8988T (cell line): ENCODE results near the gene AAMDC.
"Not testable (repeated sequence)": the region's sequence is repeated elsewhere in the genome, so short reads cannot be mapped to it uniquely, and the experiment has no call there.

Experiments
- DNase-seq: peaks from one replicate; pipeline ENCODE4 v3.0.0; 2011

AAMDC gene

DNA sequence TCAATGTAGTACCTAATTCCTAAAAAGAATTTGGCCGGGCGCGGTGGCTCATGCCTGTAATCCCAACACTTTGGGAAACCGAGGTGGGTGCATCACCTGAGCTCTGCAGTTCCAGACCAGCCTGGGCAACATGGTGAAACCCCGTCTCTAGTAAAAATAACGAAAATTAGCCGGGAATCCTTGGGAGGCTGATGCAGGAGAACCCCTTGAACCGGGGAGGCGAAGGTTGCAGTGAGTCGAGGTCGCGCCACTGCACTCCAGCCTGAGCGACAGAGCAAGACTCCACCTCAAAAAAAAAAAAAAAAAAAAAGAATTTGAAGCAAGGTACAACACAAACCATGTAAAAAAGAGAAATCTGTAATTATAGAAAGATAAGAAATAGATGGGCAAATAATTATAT, 1.2 kb downstream of the AAMDC start:
- not testable (repeated sequence) for DNase-seq

GRCh38 chr11:77823775-77824174, 2.8 kb downstream of the AAMDC start:
- DNase-seq = no peak

DNA sequence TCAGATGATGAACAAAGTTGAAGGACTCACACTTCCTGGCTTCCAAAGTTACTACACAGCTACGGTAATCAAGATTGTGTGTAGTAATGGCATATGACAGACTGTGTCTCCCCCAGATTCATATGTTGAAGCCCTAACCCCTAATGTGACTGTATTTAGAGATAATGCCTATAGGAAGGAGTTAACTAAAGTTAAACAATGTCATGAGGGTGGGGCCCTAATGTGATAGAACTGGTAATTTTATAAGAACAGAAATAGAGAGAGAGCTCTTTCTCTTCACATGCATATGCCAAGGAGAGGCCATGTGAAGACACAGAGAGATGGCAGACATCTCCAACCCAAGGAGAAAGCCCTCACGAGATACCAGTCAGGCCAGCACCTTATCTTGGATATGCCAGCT, 8.0 kb downstream of the AAMDC start:
- DNase-seq = no peak

DNA sequence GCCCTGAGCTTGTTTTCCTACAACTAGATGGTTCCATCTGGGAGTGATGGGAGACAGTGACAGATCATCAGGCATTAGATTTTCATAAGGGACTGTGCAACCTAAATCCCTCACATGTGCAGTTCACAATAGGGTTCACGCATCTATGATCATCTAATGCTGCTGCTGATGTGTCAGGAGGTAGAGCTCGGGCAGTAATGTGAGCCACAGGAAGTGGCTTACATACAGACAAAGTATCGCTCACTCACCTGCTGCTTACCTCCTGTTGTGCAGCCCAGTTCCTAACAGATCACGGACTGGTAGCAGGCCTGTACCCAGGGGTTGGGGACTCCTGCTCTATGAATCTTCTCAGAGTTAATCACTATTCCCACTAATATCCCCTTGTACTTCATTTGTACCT, 12.4 kb downstream of the AAMDC start:
- DNase-seq = no peak

GRCh38 chr11:77842441-77843121, 21.6 kb downstream of the AAMDC start:
- DNase-seq = no peak

DNA sequence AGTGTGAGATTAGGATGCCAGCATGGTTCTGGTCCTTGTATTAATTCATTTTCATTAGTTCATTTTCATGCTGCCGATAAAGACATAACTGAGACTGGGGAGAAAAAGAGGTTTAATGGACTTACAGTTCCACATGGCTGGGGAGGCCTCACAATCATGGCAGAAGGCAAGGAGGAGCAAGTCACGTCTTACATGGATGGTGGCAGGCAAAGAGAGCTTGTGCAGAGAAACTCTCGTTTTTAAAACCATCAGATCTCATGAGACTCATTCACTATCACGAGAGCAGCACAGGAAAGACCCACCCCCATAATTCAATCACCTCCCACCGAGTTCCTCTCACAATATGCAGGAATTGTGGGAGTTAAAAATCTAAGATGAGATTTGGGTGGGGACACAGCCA, 22.8 kb downstream of the AAMDC start:
- DNase-seq = not testable (repeated sequence)

DNA sequence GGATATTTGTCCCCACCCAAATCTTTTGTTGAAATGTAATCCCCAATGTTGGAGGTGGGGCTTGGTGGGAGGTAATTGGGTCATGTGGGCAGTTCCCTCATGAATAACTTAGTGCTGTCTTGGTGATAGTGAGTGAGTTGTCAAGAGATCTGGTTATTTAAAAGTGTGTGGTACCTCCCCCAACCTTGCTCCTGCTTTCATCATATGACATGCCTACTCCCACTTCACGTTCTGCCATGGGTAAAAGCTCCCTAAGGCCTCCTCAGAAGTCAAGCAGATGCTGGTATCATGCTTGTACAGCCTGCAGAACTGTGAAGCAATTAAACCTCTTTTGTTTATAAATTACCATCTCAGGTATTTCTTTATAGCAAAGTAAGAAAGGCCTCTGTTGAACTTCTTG, 30.6 kb downstream of the AAMDC start:
- DNase-seq = no peak

DNA sequence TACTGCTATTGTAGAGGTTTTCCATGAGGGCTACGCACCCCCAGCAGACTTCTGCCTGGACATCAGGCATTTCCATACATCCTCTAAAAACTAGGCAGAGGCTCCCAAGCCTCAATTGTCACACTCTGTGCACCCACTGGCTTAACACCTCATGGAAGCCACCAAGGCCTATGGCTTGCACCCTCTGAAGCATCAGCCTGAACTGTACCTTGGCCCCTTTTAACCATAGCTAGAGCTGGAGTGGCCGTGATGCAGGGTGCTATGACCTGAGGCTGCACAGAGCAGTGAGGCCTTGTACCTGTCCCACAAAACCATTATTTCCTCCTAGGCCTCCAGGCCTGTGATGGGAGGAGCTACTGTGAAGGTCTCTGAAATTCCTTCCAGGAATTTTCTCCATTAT, 33.9 kb downstream of the AAMDC start:
- DNase-seq = no peak

DNA sequence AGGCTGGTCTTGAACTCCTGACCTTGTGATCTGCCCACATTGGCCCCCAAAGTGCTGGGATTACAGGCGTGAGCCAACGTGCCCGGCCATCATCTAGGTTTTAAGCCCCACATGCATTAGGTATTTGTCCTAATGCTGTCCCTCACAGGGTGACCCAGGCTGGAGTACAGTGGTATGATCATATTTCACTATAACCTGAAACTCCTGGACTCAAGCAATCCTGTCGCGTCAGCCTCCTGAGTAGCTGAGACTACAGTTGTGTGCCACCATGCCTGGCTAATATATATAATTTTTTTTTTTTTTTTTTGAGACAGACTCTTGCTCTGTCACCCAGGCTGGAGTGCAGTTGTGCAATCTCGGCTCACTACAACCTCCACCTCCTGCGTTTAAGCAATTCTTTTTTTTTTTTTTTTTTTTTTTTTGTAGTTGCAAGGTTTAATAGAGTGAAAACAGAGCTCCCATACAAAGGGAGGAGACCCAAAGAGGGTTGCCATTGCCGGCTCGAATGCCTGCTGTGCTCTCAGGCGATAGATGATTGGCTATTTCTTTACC, 37.0 kb downstream of the AAMDC start:
- DNase-seq = not testable (repeated sequence)

GRCh38 chr11:77861444-77861843, 40.5 kb downstream of the AAMDC start:
- DNase-seq = not testable (repeated sequence)

GRCh38 chr11:77865805-77866204, 44.9 kb downstream of the AAMDC start:
- no peak for DNase-seq

GRCh38 chr11:77866336-77866735, 45.4 kb downstream of the AAMDC start:
- DNase-seq = no peak

- no peak for DNase-seq
Observed at GRCh38 chr11:77868744-77869143, 47.8 kb downstream of the AAMDC start.

DNA sequence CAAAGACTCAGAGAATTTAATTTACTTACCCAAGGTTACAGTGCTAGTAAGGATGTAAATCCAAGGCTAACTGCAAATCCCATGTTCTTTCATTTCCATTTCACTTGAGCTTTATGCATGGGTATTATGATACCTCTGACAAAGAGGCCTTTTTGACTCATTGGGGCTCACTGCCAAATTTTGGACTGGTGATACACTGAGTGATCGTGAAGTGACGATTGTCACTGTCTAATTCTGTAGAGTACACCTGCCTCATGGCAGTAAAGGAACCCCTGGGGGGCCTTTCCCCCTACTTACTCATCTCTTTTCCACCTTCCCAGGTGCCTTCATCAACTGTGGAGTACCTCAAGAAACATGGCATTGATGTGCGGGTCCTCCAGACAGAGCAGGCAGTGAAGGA, 50.9 kb downstream of the AAMDC start:
- no peak for DNase-seq

- no peak for DNase-seq
Observed at GRCh38 chr11:77873345-77873744, 52.4 kb downstream of the AAMDC start.

DNA sequence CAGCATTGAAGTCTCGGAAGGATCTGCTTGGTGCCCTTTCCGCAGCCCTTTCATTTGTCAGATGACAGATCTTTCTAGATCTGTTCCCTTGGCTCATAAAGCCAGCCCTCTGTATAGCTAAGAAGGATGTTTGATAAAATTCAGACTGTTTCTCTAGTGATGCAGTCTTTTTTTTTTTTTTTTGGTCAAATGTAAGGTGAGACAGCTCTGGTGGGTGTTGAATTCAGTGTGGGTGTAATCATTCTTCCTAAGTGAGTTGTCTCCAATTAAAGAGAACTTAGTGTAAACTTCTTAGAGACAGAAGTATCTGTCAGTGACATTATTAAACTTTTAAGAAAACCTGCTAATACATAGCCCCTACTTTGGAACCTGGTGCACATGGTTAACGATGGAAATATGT, 53.3 kb downstream of the AAMDC start:
- DNase-seq = no peak

- no peak for DNase-seq
Observed at GRCh38 chr11:77876045-77876444, 55.1 kb downstream of the AAMDC start.

DNA sequence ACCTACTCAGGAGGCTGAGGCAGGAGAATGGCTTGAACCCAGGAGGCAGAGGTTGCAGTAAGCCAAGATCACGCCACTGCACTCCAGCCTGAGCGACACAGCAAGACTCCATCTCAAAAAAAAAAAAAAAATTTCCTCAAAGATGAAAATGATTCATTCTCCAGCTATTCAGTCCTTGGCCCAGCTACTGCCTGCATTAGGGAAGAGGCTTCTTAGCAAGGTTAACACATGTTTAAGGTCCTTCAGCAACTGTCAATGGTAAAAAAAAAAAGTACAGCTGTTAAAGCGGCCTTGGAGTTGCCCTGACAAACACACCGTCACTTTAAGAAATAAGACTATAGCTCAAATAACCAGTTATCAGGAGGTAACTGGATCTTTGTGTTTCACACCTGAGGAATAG, 57.3 kb downstream of the AAMDC start:
- DNase-seq = not testable (repeated sequence)

DNA sequence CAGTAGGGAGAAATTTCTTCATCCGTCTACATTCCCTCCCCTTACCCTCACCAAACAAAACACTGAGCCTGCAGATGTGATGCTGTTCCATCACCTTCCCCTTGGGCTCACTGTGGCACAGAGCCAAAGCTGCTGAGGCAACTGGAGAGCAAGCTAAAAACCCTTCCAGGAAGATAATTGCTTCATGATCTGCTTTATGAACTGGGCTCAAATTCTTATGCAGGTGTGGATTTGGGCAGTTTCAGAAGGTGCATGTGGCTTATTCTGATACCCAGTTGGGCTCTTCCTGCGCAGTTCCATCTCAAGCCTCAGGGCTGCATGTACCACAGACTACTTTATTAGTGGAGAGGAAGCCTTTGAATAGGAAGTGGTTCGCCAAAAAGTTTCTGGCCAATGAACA, 58.3 kb downstream of the AAMDC start:
- no peak for DNase-seq

DNA sequence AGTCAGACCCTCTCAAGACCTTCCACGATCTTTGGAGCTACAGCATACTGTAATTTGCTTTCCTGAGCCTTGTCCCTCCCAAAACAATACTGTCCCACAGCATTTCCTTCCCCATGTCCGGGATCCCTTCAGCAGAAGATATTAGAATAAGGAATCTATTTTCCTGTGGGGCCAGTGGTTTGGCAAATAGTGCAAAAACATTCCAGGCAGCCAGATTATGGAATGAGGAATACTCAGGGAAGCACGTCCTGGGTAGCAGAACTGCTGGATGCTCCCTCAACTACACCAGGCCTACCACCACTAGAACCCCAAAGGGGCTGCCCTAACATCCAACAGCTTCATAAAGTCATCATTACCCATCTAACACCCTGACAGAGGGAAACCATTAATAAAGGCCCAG, 61.5 kb downstream of the AAMDC start:
- no peak for DNase-seq

- DNase-seq = no peak
Observed at GRCh38 chr11:77883775-77884174, 62.8 kb downstream of the AAMDC start.

- no peak for DNase-seq
Observed at GRCh38 chr11:77884186-77884828, 63.4 kb downstream of the AAMDC start.

DNA sequence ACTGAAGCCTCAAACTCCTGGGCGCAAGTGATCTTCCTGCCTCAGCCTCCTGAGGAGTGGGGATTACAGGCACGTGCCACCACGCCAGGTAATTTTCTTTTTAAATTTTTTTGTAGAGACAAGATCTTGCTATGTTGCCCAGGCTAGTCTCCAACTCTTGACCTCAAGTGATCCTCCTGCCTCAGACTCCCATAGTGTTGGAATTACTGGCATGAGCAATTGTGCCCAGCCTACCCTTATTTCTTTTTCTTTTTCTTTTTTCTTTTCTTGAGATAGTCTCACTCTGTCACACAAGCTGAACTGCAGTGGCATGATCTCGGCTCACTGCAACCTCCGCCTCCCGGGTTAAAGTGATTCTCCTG, 63.9 kb downstream of the AAMDC start:
- no peak for DNase-seq

DNA sequence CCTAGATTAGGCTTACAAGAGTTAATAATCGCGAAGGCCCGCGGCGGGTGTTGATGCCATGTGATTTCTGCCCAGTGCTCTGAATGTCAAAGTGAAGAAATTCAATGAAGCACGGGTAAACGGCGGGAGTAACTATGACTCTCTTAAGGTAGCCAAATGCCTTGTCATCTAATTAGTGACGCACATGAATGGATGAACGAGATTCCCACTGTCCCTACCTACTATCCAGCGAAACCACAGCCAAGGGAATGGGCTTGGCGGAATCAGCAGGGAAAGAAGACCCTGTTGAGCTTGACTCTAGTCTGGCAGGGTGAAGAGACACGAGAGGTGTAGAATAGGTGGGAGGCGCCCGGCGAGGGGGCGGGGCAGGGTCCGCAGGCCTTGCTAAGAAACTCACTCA, 65.5 kb downstream of the AAMDC start:
- DNase-seq = no peak

DNA sequence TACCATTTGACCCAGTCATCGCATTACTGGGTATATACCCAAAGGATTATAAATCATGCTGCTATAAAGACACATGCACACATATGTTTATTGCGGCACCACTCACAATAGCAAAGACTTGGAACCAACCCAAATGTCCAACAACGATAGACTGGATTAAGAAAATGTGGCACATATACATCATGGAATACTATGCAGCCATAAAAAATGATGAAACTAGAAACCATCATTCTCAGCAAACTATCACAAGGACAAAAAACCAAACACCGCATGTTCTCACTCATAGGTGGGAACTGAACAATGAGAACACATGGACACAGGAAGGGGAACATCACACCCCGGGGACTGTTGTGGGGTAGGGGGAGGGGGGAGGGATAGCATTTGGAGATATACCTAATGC, 68.1 kb downstream of the AAMDC start:
- not testable (repeated sequence) for DNase-seq
